UCSD-AML1 (cell line): ENCODE measurements around the gene RTN4R.

Experiments used
- DNase-seq: peaks from one replicate; lab custom pipeline; 2025; ENCODE audit not compliant: unreplicated experiment; lab: John Stamatoyannopoulos, UW

Gene RTN4R

DNA sequence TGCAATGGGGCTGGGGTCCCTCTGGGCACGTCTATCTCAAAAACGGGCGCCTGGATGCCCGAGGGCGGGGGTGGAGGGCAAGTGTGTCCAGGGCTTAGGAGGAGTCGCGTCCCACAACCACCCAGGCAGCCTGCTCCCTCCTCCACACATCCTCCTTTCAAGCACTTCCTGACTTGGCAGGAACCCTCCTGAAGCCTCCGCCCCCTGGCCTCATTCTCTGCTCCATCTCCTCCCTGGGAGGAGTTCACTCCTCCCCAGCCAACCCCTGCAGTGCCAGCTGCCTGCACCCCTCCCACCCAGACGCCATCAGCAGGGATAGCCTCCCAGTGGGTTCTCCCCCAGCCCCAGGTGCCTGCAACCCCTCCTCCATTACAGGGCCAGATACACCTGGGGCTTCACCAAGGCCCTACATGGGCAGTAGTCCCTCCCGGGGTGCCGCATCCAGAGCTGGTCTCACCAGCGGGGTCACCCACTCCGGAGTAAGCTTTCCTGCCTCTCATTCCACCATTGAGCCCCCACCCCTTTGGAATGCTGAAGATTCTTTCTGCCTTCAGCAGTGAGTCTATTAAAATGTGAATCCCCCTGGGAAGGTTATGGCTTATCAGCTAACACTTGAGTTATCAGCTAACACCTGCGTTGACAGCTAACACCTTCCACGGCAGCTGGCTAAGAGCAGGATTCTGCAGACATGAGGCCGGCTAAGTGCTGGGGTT is 24.4 kb downstream of the RTN4R start:
- peak; percentile 84 for DNase-seq

DNA sequence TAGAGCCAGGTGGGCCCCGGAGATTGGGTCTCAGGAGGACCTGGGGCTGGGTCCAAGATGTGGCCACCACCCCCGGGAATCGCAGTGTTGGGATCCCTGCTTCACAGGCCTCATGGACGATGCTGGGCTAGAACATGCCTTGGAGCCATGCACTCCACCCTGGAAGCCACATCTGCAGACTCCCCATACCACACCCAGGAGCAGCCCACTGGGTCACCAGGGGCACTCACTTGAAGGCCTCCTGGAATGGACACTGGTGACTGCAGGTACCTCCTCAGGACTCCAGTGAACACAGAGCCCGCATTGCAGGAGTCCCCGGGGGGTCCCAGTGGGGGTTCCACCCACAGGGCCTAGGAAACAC is 25.0 kb downstream of the RTN4R start:
- DNase-seq = no peak

DNA sequence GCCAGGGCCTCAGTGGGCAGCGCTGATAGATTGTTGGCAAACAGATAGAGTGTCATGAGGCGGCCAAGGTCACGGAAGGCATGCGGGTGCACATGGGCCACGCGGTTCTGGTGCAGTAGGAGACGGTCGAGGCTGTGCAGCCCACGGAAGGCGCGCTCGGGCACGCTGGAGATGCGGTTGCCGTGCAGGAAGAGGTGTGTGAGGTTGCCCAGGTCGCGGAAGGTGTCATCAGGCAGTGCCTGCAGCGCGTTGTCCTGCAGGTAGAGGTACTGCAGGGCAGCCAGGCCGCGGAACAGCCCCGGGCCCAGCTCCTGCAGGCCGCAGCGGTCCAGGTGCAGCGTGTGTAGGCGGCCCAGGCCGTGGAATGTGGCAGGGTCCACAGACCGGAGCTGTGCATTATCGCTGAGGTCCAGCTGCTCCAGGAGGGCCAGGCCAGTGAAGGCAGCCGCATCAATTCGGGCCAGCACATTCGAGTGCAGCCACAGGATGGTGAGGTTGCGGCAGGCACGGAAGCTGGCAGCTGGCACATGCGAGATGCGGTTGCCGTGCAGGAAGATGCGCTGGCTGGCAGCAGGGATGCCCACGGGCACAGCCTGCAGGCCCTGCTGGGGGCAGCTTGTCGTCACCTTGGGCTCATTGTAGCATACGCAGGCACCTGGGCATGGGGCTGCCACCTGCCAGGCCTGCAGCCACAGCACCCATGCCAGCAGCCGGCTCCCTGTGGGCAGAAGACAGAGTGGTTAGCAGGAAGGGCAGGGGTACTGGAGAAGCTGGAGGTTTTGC is 25.5 kb downstream of the RTN4R start:
- DNase-seq = no peak

DNA sequence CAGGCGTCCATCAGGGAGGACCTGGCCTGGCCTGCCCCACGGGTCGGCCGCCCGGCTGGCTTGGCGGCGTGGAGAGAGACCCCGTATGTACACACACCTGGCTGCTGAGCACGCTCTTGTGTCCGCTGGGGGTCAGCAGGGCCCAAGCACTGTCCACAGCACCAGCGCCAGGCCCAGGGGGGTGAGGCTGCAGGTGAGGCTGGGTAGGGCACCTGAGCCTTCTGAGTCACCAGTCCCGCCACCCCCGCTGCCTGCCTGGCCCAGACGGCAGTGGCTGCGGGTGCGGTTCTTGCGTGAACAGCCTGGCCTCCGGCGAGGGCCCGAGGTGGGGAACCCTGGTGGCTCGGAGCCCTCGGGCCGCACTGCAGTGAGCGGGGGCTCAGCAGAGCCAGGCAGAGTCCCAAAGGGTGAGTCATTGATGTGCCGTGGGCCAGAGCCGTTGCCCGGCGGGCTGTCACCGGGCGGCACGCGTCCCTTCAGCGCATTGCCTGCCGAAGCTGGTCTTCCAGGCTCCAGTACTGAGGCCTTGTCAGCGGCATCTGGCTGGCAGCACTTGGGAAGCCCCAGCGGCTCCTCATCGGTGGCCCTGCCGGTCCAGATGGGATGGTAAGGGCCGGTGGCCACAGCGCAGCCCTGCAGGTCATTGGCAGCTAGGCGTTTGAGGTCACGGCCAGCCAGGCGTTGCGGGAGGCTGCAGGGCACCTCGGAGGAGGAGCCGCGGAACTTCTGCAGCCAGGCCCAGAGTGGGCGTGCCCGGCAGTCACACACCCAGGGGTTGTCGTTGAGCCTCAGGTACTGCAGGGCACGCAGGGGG is 26.3 kb downstream of the RTN4R start:
- no peak for DNase-seq

DNA sequence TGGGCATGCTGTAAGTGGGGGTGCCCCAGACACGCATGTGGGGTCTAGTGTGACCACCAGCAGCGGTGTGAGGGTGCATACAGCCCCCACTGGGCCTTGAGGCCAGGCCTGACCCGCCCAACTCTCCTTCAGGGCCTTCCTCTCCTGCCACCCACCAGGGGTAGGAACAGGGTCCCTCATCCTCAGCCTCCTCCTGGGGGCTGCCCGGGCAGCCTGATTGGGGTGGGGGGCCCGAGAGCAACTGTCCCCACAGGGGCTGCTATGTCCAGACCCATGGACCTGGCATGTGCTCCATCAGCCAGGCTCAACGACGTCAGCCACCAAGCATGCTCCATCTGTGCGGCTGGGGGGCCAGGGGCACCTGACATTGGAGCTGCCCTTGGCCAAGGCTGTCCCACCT is 27.2 kb downstream of the RTN4R start:
- no peak for DNase-seq

DNA sequence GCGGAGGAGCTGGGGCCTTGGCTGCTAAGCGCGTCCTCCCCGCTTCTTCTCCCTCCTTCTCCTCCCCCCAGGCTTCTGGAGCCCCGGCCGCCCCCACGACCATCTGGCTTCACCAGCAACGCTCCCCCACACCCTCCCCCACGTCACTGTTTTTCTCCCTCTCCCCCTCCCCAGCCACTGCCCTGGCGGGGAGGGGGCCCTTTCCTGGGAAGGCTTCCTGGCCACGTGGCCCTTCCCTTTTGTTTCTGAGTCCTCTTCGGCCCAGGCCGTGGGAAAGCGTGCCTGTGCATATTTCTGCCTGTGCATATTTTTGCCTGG is 27.7 kb downstream of the RTN4R start:
- DNase-seq = peak; percentile 62

DNA sequence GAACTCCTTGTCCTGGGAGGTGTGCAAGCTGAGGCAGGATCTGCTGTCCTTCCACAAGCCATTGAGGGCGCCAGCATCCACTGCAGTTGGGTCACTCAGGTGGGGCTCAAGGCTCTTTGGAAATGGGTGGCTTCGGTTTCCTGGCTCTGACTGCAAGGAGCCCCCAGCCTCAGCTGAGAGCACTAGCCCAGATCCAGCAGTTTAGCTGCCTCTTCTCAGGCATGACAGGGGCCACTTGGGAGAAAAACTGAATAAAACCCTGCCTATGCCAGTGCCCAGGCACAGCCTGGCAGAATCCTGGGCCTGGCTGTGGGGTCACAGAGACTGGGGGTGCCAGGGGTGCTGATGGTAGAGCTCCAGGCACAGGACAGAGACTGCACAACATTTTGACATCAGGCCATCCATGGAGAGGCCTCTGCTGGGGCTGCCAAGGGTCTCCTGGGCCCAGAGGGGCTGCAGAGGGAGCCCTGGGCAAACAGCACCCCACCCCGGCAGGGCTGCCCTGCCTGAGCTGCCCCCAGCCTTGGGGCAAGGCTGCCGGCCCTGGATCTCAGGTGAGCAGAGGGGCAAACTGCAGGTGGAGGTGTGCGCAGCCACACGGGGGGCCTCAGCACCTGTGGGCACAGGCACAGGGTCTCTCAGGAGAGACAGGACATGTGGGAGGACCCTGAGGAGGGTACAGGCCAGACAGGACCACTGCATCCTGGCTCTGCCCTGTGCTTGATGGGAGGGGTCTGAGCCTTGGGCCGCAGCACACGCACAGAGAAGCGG is 28.3 kb downstream of the RTN4R start:
- DNase-seq = no peak

DNA sequence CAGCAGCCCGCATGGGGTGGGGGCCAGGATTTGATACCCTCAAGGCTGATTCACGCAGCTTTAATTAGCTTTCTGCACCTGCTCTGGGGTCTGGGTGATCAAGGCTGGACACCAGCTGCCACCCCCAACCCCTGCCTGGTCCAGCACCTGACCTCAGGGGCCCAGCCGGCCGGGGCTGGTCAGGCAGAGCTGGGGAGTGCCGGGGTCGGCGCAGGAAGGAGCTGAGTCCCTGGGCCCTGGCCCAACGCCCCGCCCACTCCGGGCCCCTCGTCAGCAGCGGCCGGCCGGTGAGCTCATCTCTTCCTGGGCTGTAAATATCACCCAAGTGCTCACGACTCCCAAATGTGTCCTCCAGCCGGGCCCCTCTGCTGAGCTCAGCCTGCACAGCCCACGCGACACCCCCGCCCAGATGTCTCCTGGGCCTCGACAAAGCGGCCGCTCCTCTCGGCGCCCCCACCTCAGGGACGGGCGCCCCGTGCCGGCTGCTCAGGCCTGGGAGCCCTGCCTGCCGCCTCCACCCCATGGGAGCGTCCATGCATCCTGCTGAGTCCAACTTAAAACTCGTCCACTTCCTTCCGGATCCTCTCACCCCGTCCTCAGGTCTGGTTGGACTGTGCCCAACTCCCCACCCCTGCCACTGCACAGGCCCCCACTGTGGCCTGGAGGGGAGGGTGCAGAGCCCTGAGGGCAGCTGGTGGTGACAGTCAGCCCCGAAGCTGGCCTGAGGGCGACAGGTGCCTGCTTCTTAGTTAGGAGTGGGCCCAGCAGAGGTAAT is 29.0 kb downstream of the RTN4R start:
- DNase-seq = peak; percentile 75

DNA sequence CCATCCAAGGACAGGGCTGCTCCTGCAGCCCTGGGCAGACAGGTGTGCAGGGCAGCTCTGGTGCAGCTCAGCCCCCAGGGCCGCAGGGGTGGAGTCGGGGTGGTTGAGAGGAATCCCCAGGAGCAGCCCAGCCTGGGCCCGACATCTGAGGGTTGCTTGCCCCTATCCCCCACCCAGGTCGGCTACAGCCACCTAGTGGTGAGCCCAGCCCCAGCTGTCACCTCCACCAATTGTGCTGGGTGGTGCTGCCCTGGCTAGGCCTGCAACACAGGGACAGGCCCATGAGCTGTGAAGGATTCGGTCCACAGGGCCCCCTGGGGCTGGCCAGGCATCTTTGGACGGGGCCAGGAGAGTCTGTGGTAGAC is 29.6 kb downstream of the RTN4R start:
- peak; percentile 86 for DNase-seq

DNA sequence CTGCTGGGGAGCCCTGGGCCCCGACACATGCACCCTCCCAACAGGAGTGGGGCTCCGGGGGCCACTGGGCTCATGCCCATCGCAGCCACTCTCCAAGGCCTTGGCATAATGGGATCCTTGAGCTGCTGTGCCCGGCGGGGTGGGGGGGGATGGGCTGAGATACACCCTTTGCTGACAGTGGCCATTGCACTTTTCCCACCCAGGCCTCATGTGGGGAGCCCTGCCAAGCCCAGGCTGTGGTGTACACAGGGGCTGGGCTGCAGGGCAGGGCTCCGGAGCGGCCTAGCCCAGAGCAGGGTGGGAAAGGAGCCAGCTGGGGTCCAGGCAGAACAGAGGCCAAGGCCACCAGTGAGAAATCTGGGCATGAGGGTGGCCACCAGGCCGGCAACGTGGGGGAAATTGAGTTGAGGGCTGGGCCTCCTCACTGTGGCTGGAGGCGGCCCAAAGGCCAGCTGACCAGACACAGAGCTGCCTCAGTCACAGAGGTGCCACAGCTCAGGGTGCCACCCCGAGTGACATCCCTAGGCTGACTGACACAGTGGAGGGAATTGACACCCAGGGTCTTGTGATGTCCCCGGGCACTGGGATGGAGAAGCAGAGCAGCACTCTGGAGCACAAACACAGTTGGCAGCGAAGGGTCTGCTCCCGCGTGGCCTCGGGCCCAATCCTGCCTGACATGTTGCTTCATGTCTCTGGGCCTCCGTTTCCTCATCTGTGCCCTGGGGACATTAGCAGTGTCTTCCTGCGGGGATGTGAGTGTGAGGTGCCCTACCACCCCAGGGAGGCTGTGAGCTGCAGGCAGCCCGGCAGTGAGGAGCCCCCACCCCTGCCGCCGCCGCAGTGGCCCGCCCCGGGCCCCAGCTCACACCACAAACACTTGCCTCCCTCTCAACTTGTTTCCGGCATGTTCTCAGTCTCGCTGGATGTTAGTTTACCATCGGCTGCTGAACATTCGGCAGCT is 30.4 kb downstream of the RTN4R start:
- peak; percentile 74 for DNase-seq

DNA sequence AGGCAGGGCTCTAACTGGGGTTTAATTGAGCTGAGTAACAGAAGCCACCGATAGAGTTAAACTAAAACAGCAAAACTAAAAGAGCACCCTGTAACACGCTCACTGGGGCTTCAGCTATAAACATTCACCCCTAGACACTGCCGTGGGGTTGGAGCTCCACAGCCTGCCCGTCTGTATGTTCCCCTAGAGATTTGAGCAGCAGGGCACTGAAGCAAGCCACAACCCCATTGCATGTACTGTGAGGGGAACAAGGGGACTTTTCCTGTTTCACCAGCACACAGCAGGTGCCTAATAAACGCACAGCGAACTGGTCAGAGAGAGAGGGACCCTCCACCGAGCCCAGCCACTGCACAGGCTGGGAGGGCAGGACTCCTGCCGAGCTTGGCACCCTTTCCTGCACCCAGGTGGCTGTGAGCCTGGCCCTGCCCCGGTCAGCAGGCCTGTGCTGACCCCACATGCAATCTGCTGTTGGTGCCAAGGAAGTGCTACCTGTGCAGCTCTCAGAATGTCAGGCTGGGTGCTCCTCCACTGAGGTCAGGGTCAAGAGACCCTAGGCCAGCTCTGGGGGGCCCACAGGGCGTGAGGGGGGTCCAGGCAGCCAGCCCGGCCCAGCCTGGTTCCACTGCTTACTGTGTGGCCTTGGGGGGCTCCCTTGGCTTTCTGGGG is 31.9 kb downstream of the RTN4R start:
- no peak for DNase-seq

DNA sequence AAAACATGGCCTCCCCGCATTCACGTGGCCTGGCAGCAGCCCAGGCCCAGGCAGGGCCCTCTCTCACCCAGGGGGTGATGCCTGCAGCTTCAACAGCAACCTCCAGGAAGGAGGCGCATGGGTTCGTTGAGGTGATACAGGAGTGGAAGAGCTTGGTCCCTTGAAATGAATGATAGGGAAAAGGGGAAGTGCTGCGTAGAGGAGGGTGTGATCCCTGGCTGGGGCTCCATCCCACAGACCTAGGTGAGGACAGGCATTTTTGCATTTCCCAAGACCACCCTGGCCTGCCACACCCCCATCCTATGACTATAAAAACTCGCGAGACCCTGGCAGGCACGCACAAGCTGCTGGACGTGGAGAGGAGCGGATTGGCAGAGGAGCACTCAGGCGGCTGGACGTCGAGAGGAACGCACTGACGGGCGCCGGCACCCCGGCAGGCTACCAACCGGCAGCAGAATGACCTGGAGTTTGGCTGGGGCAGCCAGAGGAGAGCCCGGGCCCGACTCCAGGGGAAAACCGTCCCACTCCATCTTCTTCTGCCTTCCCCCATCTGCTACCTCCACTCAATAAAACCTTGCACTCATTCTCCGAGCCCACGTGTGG is 32.6 kb downstream of the RTN4R start:
- DNase-seq = no peak

DNA sequence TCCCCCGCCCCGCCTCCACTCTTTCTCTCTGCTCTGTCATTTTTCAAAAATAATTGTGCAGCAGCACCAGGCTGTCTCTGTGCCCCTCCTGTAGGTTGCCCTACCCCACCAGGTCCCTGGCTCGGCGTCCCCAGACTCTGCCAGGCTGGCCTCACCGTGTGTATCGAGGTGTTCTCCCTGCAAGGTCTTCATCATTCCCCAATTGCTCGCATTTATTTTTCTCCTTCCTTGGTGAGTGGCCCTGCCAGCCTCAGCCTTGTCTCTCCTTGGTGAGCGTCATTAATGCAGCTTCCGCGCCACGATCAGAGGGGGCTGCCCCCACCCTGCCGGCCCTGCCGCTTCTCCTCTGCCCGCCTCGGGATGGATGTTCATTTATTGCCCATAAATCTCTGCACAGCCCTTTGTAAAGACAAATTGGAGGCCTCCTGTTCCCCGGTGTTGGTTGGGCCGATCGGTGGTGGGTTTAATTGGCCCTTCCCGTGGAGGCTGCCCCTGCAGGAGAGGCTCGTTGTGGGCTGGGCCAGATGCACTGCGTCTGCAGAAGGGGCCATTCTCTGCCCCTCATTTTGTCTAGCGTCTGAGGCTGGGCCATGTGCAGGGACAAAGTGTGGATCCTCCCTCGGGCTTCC is 33.2 kb downstream of the RTN4R start:
- DNase-seq = no peak

DNA sequence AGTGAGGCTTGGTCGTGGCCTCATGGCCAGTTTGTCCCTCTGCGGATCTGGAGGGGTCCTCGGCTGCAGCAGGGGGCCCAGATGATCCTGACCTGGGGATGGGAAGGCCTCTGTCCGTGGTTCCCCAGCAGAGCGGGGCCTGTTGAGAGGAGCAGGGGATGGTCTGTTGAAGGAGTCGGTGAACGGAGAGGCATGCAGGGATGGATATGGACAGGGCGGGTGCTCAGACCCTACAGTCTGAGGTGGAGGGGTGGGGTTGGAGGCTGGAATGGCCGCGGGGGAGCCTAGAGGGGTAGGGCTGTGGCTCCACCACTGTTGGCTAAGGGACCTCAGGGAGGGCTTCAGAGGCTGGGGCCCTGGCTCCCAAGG is 33.8 kb downstream of the RTN4R start:
- DNase-seq = no peak

DNA sequence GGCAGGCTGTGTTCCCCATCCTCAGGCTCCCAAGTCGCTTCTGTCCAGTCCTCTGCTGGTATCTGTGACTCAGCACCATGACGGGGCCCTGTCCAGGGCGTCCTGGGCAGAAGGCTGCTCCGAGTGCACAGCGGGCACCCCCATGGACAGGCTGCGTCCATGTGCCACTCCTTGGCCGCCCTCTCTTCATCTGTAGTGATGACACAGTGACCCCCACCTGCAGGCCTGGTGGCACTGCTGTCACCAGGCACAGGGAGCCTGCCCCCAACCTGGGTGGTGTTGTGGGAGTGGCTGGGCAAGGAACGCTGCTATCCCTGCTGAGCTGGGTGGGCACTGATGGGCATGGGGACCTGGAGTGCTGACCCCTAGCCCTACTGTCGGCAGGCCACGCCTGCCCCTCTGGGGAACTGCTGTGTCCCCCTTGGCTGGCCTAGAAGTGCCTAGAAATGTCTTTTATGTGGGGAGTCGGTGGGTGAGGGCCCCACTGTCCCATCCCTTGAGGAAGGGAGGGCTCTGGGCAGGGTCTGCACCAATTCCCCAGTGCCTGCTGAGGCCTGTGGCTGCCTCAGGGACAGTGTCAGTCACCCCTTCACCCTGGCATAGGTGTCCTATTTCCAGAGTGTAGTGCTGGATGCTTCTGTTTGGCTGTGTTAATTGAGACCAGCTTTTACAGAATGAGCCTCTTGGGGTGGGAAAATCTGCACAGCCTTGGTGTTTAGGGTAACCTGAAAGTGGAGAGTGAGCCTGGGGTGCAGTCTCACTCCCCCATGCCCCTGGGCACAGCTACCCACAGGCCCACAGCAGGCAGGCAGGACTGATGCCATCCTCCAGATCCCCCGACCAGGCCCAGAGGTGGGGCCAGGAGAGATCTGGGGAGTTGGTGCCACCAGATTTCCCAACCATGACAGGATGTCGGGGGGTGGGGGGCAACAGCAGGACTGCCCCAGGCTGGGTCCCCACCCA is 34.5 kb downstream of the RTN4R start:
- DNase-seq = no peak

DNA sequence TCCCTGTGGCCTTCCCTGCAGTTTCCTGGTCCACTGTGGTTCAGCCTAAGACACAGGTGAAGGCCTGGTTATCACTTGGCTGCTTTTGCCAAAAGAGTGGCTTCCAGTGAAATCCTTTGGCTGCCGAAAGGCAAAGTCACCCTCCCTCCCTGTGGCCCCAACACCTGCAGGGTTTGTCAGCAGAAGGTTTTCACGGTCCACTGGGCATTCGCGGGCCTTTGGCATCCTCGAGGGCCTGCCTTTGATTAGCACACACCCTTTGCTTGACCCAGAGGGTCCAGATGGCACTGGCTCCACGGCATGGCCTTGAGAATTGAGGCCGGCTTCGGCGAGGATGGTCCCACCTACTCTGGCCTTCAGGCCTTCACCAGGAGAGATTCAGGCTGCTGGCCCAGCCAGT is 35.3 kb downstream of the RTN4R start:
- DNase-seq = no peak

DNA sequence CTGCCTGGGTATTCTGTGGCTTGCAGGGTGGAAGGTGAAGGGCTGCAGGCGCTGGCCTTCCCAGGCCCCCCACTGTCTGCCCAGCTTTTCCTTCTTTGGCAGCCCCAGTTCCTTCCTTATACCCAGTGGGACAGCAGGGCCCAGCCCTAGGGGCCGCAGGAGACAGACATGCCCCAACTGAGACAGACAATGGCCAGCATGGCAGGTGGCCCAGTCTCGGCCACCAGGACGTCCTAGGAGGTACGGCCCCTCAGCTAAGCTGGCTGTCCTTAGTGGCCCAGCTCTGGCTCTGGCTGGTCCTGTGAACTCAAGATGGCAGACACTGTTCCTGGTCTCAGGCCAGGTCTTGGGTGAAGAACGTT is 35.9 kb downstream of the RTN4R start:
- DNase-seq = no peak
